NCI-H460 (cell line): ENCODE data around the gene SMARCAL1. TPM values are rescaled to one million over a fixed set of nuclear protein-coding genes. Genes with fewer than 3 reads are reported as not detected.
"Not testable (repeated sequence)": the region's sequence is repeated elsewhere in the genome, so short reads cannot be mapped to it uniquely, and the experiment has no call there.

Source experiments
- DNase-seq: peaks from one replicate; pipeline ENCODE4 v3.0.0-alpha.2; 2016; ENCODE audit warnings: low read depth; ENCODE audit errors: extremely low read depth
- total RNA-seq: library from RNA; depleted of rRNA; stranded (reverse); fragments of >200 nt; shearing (Covaris generic); gene quantifications from 2 replicates; pipeline ENCODE4 v1.2.3, GENCODE V29; 2014

The SMARCAL1 gene
- total RNA-seq, 1 experiment from 2014 or later = 11.3 TPM

GRCh38 chr2:216498379-216499352, 86.4 kb downstream of the SMARCAL1 start, which contains the start of gene RPL37A:
TSS of gene RPL37A (plus strand) at chr2:216498844. CDS start at chr2:216498875, 31 bp downstream.
- peak; percentile 96 for DNase-seq

DNA sequence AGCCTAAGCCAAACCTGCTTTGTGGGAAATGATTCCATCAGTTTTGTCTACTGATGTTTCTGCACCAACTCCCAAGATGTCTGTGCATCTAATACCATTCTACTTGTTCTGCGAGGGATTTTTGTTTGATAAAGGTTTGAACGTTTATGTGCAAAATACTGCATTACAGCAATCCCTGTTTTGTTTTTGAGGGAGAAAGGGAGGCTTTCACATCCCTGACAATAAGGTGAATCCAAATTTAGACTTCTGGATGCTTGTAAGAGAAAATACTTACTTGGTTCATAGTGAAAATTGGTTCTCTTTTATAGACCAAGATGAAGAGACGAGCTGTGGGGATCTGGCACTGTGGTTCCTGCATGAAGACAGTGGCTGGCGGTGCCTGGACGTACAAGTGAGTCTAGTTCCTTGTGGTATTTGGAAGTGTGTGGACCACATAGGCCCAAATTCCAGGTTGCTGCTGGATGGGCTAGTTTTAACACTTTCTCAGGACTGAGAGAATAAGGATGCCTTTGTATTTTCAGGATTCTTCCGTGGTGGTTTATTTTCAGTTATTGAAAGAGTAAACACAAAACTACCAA, 87.4 kb downstream of the SMARCAL1 start:
- no peak for DNase-seq

- no peak for DNase-seq
Measured at GRCh38 chr2:216500572-216500971, 88.3 kb downstream of the SMARCAL1 start.

DNA sequence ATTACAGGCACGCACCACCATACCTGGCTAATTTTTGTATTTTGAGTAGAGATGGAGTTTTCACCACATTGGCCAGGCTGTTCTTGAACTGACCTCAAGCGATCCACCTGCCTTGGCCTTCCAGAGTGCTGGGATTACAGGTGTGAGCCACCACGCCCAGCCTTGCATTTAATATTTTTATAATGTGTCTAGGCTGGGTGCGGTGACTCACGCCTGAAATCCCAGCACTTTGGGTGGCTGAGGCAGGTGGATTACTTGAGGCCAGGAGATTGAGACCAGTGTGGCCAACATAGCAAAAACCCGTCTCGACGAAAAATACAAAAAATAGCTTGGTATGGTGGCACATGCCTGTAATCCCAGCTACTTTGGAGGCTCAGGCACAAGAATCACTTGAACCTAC, 89.6 kb downstream of the SMARCAL1 start:
- DNase-seq = no peak

GRCh38 chr2:216502381-216503158, 90.3 kb downstream of the SMARCAL1 start:
- no peak for DNase-seq

DNA sequence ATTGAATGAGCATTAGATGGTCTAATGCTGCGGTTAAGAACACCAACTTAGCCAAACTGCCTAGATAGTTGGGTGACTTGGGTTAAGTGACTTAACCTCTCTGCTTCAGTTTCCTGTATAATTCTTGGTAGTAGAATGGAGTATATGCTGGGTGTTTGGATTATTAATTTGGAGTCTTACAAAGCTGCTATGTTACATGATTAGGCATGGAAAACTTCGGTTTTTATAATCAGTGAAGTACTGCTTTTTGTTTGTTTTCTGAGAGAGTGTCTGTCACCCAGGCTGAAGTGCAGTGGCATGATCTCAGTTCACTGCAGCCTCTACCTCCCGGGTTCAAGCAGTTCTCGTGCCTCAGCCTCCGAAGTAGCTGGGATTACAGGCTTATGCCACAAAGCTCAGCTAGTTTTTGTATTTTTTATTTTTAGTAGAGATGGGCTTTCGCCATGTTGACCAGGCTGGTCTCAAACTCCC, 90.9 kb downstream of the SMARCAL1 start:
- no peak for DNase-seq

DNA sequence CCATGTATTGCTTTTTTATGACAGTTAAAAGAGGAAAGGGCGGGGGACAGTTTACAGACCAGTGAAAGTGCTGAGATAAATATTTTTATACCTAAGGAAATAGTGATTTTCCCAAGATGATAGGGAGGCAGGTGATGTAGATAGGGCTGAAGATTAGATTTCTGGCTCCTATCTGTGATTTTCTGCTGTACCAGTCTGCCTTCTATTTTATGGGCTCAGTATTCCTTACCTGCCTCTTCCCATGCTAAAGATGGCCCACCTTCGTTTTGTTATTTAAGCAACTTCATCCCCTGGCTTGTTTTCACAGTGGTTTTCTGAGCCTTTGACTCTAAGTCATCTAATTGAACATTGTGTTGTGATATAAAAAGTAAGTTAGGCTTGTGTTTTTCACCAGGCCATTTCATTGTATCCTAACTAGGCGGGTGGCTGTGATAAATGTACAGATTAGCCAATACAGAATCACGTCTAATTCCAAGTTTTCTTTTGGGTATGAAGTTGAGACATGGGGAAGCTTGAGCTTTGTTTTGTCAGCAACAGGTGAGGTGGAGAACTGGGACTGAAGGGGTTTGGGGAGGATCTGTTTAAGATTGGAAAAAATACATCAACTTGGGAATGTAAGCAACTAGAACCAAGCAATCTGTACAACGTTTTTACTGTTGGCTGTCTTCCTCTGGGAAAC, 91.6 kb downstream of the SMARCAL1 start:
- DNase-seq = no peak

DNA sequence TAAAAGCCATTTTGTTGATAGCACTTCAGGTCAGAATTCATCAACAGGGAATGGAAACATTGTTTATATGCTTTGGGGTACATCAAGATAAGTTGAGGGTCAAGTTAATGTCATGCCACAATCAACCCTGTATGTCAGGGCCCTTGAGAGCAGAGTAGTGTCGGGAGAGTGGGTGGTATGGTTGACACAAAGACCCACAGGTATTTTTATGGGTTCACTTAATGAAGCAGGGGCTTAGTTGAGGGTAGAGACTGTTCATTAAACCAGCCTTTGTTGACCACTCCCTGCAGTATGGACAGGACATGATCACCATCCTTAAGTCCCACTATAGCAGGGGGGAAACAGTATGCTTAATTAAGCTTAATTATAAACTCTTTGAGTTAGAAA, 92.1 kb downstream of the SMARCAL1 start:
- no peak for DNase-seq

- DNase-seq = no peak
Measured at GRCh38 chr2:216505133-216506106, 93.1 kb downstream of the SMARCAL1 start.

GRCh38 chr2:216507220-216508160, 95.2 kb downstream of the SMARCAL1 start:
- DNase-seq = no peak

GRCh38 chr2:216508229-216508628, 95.9 kb downstream of the SMARCAL1 start:
- no peak for DNase-seq

DNA sequence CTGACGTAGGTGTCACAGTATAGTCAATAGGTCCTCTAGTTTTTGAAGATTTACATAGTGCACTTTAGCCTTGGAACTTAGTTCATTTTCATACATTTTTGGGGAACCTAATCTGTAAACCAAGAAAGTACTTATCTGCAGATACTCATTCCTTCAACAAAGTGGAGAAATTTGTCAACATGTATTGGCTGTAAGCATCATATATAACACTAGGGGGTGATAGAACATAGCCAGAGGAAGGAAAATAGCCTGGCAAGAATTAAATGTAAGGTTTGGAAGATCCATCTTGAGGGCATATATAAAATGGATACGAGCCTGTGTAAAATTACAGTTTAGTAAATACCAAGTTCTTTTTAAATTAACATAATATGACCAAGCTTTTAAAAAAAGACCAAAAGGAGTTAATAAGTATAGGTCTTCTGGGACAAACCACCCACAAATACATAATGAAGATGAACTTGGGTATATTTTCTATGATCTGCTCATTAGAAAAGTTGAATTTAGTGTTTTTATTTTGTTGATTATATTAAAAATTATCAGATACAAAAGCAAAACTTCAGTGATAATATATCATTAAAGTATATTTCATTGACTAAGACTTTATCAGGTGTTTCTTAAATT, 104.6 kb downstream of the SMARCAL1 start:
- peak; percentile 43 for DNase-seq

DNA sequence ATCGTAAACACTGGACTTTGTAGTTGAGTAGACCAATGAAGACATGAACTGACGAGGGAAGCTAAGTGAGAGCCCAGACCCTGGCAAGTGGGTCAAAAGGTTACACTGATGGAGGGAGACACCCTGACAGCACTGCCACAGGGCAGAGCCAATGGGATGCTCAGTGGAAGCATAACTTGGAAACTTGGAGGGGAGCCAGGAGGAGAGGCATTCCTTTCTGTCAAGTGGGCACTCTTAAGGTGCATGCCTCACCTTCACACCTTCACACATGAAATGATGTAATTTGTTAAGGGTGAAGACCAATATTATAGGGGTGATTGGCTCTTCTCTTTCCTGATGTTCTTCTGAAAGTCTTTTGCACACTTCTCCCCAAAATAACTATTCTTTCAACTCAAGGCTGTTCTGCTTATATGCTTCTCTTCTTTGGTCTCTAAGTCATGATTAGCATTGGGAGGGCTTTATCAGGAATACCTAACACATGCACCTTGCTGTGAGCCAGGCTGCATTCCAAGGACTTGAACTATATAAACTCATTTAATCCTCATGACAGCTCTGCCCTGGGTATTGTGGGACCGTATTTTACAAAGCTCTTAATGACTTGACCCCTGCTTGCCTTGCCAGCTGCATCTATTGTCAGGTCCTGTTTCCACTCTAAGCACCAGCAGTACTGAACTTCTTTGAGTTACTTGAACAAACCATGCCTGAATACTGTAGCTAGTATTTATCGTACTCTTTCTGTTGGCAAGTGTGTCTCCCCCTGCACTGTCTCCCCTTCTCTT, 105.4 kb downstream of the SMARCAL1 start:
- DNase-seq = no peak

- not testable (repeated sequence) for DNase-seq
Measured at GRCh38 chr2:216518566-216519119, 106.4 kb downstream of the SMARCAL1 start.

DNA sequence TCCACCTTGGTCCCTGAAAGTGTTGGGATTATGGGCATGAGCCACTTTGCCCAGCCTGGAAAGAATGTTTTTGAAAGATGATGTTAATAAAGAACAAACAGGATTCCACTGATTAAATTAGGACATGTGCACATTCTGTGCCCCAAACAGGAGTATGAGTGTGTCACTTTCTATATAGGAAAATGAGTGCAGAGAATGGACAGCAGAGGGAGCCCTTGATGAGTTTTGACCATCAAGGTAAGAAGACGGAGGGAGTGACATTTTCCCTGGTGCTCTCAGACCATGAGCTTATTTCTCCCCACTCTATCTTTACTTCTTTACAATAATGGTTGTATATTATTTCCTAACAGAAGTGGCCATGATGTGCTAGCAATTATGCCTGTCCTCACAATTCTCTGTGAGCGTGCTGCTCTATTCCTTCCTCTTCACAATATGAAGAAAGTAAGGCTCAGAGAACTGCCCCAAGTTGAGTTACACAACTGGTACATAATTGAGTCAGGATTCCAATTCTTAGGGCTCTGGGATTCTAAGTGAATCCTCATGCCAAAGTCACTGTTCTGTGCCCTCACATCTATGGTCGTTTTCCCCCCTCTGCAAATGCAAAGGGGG, 107.0 kb downstream of the SMARCAL1 start:
- DNase-seq = peak; percentile 79

GRCh38 chr2:216520112-216520511, 107.8 kb downstream of the SMARCAL1 start:
- no peak for DNase-seq
